ENCODE results near the gene PTGS1. TPM values are rescaled to one million over a fixed set of nuclear protein-coding genes. Genes with fewer than 3 reads are reported as not detected.

PTGS1 gene
- total RNA-seq, 1 donor from 2014 or later, result 13.0 TPM

DNA sequence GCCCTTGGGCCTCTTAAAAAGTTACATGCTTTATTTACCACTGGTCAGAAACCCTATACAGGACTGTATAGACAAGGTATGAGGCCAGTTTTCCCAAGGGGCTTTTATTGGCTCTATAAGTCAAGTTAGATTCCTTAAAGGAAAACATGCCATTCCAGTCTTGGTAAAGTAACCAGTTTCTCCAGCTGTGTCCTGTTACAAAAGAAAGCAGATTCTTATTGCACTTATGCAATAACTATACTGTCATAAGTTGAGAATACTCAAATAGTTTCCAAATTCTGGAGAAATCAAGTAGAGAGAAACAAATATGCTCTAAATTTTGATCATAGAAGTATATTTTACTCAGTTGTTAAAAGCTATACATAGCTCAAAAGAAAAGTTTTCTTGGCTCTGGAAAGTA is 47.2 kb downstream of the PTGS1 start:
- no peak for DNase-seq (ENCODE audit: low spot score in 2 of 2)

DNA sequence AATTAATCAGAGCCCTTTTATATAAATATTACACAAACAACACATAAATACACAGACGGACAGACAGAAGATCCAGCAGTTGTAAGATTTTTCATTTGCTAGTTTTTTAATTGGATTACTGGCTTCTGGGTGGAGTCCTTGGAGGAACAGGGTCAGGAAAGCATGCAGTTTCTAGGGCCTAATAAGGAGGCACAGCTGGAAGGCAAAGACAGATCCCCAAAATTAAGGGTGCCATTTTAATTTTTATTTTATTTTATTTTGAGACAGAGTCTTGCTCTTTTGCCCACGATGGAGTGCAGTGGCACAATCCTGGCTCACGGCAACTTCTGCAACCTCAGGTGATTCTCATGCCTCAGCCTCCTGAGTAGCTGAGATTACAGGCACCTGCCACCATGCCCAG is 49.5 kb downstream of the PTGS1 start:
- Histone ChIP-seq H3K27me3 (no peaks in the 10 kb centered on the region), H3K36me3 (no peaks in the 10 kb centered on the region)

More for the DNA sequence above, 47.2 kb downstream of the PTGS1 start:
- H3K9me3 ChIP-seq, result peaks cover 0 to 6% of the 10 kb centered on the region in 2 donors
- no peaks in the 10 kb centered on the region for H3K4me1 ChIP-seq
- no peaks in the 10 kb centered on the region for H3K27me3 ChIP-seq
- TF ChIP-seq, protein P1, sequence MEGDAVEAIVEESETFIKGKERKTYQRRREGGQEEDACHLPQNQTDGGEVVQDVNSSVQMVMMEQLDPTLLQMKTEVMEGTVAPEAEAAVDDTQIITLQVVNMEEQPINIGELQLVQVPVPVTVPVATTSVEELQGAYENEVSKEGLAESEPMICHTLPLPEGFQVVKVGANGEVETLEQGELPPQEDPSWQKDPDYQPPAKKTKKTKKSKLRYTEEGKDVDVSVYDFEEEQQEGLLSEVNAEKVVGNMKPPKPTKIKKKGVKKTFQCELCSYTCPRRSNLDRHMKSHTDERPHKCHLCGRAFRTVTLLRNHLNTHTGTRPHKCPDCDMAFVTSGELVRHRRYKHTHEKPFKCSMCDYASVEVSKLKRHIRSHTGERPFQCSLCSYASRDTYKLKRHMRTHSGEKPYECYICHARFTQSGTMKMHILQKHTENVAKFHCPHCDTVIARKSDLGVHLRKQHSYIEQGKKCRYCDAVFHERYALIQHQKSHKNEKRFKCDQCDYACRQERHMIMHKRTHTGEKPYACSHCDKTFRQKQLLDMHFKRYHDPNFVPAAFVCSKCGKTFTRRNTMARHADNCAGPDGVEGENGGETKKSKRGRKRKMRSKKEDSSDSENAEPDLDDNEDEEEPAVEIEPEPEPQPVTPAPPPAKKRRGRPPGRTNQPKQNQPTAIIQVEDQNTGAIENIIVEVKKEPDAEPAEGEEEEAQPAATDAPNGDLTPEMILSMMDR (IDR thresholded peaks at IDR 0.05), result no peak
- intact Hi-C loops (cut with DNase I), result no loop called here
- no peaks in the 10 kb centered on the region for H3K36me3 ChIP-seq
- H3K27ac ChIP-seq, result no peak overlapping the region
- no peak overlapping the region for H3K4me3 ChIP-seq

DNA sequence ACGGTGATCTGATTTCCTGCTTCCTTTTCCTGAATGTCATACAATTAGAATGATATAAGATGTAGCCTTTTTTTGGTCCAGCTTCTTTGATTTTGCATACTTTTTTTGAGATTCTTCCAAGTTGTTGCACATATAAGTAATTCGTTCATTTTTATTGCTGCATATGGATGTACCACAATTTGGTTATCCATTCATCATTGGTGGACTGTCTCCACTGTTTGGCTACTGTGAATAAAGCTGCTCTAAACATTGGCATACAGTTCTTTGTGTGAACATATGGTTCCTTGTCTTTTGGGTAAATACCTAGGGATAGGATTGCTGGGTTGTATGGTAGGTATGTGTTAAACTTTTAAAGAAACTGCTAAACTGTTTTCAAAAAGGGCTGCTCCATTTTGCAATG is 54.3 kb downstream of the PTGS1 start:
- TF ChIP-seq, protein P1 (IDR thresholded peaks at IDR 0.05), result no peak
- intact Hi-C loops (cut with DNase I), result no loop called here
- Histone ChIP-seq H3K36me3 (no peaks in the 10 kb centered on the region), H3K4me1 (no peaks in the 10 kb centered on the region), H3K4me3 (no peak overlapping the region), H3K27me3 (no peaks in the 10 kb centered on the region), H3K27ac (no peak overlapping the region), H3K9me3 (peaks cover 0 to 6% of the 10 kb centered on the region in 2 donors)
- DNase-seq (ENCODE audit: low spot score in 2 of 2), result no peak

More for the DNA sequence above, 49.5 kb downstream of the PTGS1 start:
- no peaks in the 10 kb centered on the region for H3K4me1 ChIP-seq
- peaks cover 0 to 6% of the 10 kb centered on the region in 2 donors for H3K9me3 ChIP-seq
- H3K4me3 ChIP-seq, result no peak overlapping the region
- no peak overlapping the region for H3K27ac ChIP-seq
- no peak for DNase-seq (ENCODE audit: low spot score in 2 of 2)
- intact Hi-C loops (cut with DNase I), result no loop called here
- TF ChIP-seq, protein P1 (IDR thresholded peaks at IDR 0.05), result no peak

DNA sequence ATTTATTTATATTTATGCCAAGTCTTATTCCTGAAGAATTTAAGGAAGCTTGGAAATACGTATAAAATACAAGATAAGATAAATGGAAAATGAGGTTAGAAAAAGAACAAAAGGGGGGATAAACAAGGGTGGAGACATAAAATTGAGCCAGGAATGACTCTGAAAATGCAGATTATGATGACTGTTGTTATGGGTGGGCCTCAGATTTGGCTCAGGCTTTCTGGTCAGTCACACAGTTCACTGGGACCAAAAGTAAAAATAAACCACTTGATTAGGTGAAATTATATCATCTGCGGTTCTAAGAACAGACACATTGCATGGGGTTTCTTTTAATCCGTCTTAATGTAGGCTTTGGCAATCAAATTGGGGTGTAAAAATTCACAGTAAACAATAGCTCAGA is 55.9 kb downstream of the PTGS1 start:
- Histone ChIP-seq H3K27me3 (no peaks in the 10 kb centered on the region), H3K36me3 (no peaks in the 10 kb centered on the region), H3K4me3 (no peak overlapping the region), H3K27ac (no peak overlapping the region), H3K4me1 (no peaks in the 10 kb centered on the region), H3K9me3 (no peaks in the 10 kb centered on the region)
- intact Hi-C loops (cut with DNase I), result no loop called here
- TF ChIP-seq, protein P1 (IDR thresholded peaks at IDR 0.05), result no peak
- DNase-seq (ENCODE audit: low spot score in 2 of 2), result no peak

DNA sequence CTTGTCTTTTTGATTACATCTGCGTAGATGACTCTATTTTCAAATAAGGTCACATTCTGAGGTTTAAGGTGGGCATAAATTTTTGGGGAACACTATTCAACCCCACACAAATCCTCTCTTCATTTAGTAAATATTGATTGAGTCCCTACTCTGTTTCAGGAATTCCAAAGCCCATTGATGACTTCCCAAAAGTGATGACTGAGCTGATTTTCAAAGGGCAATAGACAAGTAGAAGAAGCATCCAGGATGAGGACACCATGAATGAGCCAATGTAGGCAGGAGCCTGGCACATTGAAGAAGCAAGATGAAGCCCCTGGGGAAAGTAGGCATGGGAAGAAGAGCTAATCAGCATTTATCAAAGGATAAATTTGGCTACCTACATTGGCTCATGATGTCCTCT is 71.7 kb downstream of the PTGS1 start:
- peaks cover 0 to 7% of the 10 kb centered on the region in 2 donors for H3K9me3 ChIP-seq
- no peak overlapping the region for H3K4me3 ChIP-seq
- no peaks in the 10 kb centered on the region for H3K4me1 ChIP-seq
- no peaks in the 10 kb centered on the region for H3K36me3 ChIP-seq
- DNase-seq (ENCODE audit: low spot score in 2 of 2), result no peak
- intact Hi-C loops (cut with DNase I), result no loop called here
- TF ChIP-seq, protein P1 (IDR thresholded peaks at IDR 0.05), result no peak
- H3K27me3 ChIP-seq, result no peaks in the 10 kb centered on the region
- H3K27ac ChIP-seq, result no peak overlapping the region
